CD4-positive, alpha-beta T cell treated with Interleukin-4 for 4 hours (primary cell): ENCODE measurements around the gene NECTIN2.
"Not testable (repeated sequence)": the region's sequence is repeated elsewhere in the genome, so short reads cannot be mapped to it uniquely, and the experiment has no call there.

Source experiments
- DNase-seq: peaks from one replicate; pipeline ENCODE4 v3.0.0-alpha.2; 2020

Gene NECTIN2

GRCh38 chr19:44855606-44856005 is 9.5 kb downstream of the NECTIN2 start:
- DNase-seq: no peak

- DNase-seq: no peak
Observed at GRCh38 chr19:44856421-44857083, 10.5 kb downstream of the NECTIN2 start.

DNA sequence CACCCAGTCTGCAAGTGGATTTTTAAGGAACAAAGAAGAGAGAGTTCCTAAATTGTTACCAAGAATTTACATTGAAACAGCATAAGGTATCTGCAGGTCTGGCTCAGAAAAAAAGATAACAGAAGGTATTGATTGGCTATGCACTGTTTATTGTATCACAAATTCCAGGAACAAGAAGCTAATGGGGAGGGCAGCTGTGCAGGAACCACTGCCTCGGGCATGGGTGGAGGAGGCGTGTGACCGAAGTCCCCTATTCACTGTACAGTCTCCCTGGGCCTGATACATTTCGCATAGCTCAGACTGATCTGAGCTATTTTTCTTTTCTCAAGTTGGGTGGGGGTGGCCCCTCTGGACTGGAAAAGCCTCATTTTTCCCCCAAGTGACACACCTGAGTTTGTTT is 11.7 kb downstream of the NECTIN2 start:
- no peak for DNase-seq

GRCh38 chr19:44861576-44861975 is 15.5 kb downstream of the NECTIN2 start:
- DNase-seq: not testable (repeated sequence)

DNA sequence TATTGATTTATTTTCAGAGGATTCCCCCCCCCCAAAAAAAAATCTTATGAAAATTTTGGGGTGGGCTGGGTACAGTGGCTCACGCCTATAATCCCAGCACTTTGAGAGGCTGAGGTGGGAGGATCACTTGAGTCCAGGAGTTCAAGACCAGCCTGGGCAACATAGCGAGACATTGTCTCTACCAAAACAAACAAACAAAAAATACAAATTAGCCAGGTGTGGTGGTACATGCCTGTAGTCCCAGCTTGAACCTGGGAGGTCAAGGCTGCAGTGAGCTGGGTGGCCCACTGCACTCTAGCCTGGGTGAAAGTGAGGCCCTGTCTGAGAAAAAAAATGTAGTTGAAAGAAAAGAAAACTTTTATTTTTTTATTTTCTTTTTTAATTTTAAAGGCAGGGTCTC is 17.9 kb downstream of the NECTIN2 start:
- no peak for DNase-seq

- DNase-seq: no peak
Observed at GRCh38 chr19:44865196-44865767, 19.2 kb downstream of the NECTIN2 start.

GRCh38 chr19:44866664-44867063 is 20.6 kb downstream of the NECTIN2 start:
- DNase-seq: no peak

GRCh38 chr19:44867578-44867977 is 21.5 kb downstream of the NECTIN2 start:
- no peak for DNase-seq

DNA sequence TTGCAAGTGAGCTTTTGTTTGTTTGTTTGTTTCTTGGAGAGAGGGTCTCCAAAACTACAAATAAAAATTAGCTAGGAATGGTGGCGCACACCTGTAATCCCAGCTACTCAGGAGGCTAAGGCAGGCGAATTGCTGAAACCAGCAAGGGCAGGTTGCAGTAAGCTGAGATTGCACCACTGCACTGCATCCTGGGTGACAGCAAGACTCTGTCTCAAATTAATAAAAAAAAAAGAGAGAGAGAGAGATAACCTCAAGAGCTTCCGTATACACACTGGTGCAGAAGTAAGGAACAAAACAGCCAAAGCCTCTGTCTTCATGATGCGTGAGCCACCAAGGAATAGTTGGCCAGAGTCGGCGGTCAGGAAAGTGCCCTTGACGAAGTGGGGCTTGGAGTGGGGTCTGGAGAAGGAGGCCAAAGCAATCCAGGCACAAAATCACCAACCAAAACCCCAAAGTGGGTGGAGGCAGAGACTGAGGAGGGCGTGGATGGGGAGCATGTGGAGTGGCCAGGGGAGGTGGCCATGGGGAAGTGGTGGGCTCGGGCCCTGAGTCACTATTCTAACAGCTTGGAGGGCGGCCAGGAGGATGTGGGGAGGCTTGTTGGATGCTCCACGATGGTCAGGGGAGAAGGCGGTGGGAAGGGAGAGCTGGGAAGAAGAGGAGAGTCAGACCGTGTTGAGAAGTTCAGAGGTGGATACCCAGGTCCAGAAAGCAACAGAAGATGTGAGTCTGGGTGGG is 23.8 kb downstream of the NECTIN2 start:
- DNase-seq: no peak

DNA sequence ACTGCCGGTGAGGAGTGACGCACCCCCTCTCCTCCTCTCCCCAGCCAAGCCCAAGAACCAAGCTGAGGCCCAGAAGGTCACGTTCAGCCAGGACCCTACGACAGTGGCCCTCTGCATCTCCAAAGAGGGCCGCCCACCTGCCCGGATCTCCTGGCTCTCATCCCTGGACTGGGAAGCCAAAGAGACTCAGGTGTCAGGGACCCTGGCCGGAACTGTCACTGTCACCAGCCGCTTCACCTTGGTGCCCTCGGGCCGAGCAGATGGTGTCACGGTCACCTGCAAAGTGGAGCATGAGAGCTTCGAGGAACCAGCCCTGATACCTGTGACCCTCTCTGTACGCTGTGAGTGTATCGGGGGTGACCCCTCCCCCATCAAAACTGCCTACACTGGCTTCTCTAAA is 25.7 kb downstream of the NECTIN2 start:
- no peak for DNase-seq

DNA sequence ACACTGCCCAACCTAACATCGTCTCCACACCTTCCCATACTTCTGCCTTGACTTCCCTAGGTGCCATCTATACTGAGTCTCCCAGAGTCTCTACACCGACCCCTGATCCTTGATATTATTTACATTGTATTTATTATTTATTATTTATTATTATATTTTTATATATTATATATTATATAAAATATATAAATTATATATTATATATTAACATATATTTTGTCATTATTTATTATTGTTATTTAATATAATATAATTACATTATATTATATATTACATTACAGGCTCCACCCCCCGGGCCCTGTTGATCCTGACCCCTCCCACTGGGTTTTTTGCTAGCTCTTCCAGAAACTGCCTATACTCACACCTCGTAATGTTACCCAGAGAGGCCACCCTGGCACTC is 26.6 kb downstream of the NECTIN2 start:
- no peak for DNase-seq

DNA sequence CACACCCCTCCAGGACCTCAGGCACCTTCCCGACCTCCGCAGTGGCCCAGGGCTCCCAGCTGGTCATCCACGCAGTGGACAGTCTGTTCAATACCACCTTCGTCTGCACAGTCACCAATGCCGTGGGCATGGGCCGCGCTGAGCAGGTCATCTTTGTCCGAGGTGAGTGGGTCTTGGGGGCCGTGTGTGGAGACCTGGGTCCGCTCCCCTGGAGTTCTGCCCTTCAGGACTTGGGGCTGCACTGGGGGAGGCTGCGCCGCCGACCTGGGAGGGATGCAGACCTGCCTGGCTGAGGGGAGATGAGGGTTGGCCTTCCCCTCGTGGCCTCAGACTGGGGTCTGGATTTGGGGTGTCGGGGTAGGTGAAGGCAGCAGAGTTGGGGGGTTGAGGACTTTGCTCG is 28.2 kb downstream of the NECTIN2 start:
- DNase-seq: no peak

- DNase-seq: no peak
Observed at GRCh38 chr19:44875666-44876451, 29.8 kb downstream of the NECTIN2 start.

GRCh38 chr19:44876930-44877535 is 30.9 kb downstream of the NECTIN2 start:
- no peak for DNase-seq

DNA sequence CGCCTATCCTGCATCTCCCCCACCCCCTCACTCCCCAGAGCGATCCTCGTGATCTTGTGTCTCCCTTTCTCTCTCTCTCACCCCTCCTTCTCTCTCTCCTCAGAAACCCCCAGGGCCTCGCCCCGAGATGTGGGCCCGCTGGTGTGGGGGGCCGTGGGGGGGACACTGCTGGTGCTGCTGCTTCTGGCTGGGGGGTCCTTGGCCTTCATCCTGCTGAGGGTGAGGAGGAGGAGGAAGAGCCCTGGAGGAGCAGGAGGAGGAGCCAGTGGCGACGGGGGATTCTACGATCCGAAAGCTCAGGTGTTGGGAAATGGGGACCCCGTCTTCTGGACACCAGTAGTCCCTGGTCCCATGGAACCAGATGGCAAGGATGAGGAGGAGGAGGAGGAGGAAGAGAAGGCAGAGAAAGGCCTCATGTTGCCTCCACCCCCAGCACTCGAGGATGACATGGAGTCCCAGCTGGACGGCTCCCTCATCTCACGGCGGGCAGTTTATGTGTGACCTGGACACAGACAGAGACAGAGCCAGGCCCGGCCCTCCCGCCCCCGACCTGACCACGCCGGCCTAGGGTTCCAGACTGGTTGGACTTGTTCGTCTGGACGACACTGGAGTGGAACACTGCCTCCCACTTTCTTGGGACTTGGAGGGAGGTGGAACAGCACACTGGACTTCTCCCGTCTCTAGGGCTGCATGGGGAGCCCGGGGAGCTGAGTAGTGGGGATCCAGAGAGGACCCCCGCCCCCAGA is 32.2 kb downstream of the NECTIN2 start:
- no peak for DNase-seq

- DNase-seq: no peak
Observed at GRCh38 chr19:44879309-44880065, 33.4 kb downstream of the NECTIN2 start.

DNA sequence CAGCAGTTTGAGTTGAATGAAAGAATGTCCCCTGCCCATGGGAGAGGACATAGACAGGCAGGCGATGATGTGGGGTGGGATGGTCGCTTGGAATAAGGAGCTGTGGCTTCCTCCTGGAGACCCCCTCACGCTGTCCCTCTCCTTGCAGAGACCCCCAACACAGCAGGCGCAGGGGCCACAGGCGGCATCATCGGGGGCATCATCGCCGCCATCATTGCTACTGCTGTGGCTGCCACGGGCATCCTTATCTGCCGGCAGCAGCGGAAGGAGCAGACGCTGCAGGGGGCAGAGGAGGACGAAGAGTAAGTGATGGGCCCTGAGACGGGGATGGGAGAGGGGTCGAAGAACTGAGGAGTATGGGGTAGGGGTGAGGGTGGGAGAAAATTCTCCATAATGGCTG is 36.0 kb downstream of the NECTIN2 start:
- no peak for DNase-seq

DNA sequence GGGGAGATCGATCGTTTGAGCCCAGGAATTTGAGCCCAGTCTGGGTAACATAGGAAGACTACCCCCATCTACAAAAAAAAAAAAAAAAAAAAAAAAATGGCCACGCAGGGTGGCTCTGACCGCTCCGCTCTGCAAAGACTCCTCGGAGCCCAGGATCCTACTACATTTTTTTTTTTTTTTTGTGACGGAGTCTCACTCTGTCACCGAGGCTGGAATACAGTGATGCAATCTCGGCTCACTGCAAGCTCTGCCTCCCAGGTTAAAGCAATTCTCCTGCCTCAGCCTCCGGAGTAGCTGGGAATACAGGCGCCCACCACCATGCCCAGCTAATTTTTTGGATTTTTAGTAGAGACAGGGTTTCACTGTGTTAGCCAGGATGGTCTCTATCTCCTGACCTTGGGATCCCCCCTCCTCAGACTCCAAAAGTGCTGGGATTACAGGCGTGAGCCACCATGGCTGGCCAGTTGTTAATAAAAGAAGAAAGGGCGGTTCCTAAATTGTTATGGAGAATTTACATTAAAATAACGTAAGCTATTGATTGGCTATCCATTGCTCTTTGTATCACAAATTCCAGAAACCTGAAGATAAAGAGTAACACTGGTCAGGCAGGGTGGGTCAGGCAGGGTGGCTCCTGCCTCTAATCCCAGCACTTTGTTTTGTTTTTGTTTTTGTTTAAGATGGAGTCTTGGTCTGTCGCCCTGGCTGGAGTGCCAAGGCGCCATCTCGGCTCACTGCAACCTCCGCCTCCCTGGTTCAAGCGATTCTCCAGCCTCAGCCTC is 36.7 kb downstream of the NECTIN2 start:
- DNase-seq: not testable (repeated sequence)

DNA sequence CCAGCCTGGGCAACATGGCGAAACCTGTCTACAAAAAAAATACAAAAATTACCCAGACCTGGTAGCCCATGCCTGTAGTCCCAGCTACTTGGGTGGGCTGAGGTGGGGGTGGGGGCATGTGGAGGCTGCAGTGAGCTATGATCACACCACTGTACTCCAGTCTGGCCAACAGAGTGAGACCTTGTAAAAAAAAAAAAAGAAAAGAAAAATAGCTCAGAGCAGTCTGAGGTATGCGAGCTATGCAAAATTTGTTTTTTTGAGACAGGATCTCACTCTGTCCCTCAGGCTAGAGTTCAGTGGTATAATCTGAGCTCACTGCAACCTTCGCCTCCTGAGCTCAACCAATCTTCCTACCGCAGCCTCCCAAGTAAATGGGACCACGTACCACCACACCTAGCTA is 37.8 kb downstream of the NECTIN2 start:
- no peak for DNase-seq

GRCh38 chr19:44884566-44884965 is 38.5 kb downstream of the NECTIN2 start:
- no peak for DNase-seq

DNA sequence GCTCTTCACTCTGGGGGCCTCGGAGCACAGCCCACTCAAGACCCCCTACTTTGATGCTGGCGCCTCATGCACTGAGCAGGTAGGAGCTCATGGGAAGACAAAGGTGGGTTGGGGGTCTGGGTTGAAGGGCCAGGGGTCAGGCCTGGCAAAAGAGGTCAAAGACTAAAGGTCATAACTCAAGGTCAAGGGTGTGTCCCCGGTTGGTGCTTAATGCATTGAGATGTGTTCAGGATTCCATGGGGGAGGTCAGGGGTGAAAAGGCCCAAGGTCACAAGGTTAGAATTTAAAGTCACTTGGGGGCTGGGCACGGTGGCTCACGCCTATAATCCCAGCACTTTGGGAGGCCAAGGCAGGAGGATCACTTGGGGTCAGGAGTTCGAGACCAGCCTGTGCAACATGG is 40.0 kb downstream of the NECTIN2 start:
- no peak for DNase-seq
